ENCODE data around the gene MAP1LC3B2.

Gene MAP1LC3B2

GRCh38 chr12:116537101-116537904 lies 21.9 kb upstream of the MAP1LC3B2 start:
- no peak for DNase-seq (ENCODE audit: low read depth)

DNA sequence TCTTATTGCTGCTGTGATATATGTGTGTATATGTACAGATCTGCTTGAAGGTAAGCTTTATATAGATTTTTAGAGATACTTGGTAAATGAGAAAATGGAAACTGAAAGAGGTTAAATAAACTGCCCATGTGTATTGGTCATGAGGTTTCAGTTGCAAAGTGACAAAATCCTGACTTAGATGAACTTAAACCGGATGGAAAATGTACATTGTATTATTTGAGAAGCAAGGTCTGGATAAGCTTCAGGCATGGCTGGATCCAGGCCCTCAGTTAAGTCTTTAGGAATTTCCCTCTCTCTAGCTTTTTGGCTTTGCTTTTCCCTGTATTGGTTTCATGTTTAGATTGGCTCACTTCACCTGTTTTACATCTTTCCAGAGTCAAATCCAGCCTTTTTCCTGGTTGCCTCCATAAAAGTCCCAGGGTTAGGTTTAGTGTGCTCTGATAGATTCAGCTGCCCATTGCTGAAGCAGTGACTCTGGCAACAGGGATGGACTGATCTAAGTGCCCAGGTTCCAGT lies 21.0 kb upstream of the MAP1LC3B2 start:
- DNase-seq (ENCODE audit: low read depth), result no peak

DNA sequence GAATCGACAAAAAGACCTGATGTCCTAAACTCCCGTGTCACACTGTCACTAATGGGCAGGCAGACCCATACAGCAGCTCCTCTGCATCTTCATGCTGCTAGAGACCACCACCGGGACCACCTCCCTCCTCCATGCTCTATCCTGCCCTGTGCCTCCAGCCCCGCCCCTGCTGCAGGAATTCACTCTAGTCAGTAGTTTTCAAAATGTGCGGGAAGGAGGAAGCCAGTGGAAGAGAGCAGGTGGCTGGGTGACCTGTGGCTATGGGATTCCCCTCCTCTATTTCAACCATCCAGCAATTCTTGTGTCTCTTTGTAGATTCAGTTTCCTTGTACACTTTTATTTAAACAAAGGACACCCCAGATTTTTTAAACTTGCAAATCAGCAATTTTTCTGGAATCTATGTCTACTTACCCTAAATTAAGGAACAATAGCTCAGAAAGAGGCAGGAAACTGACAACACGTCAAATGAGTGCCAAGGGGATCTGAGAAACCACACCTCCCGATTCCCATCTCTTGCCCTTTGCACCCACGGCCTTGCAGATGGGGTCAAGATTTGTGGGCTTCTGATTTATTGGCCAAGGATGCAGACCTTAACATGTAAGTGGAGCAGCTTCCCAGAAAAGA lies 20.4 kb upstream of the MAP1LC3B2 start:
- no peak for DNase-seq (ENCODE audit: low read depth)

GRCh38 chr12:116539361-116539771 lies 19.8 kb upstream of the MAP1LC3B2 start:
- peak; percentile 33 for DNase-seq (ENCODE audit: low read depth)

DNA sequence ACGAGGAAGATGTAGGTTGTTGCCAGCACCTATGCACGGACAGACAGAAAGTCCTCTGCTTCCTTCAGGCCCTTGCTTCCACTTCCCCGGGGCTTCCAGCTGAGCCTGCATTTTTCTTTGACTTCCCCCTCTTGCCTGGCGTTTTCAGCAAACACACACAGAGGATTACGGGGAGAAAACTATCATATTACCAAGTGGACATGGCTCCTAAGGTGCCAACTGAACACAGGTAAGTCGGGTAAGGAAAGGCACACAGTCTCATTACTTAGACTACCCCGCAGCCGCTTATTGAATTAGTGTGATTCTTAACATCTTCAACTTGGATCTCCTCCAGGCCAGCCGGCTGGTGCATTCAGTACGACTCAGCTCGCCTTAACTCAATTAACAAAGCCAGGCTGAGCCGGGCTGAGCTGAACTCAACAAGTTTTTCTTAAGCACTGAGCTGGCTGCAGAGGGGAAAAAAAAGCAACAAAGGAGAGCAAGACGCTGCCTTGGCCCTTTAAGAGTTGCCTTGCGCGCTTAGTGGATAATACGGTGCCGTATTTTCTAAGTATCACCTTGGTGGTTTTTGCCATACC lies 19.2 kb upstream of the MAP1LC3B2 start:
- DNase-seq (ENCODE audit: low read depth), result peak; percentile 72

DNA sequence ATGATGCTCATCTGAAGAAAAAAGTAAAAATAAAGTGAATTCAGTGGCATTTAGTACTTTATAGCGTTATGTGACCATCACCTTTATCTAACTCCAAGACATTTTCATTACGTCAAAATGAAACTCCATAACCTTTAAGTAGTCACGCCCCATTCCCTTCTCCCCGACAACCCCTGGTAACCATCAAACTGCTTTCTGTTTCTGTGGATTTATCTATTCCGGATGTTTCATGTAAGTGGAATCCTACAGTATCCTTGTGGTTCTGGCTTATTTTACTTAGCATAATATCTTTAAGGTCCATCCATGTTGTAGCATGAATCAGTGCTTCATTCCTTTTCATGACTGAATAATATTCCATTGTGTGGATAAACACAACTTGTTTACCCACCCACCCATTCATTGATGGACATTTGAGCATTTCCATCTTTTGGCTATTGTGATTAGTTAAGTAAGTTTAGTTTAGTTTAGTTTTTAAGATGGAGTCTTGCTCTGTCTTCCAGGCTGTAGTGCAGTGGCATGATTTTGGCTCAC lies 18.5 kb upstream of the MAP1LC3B2 start:
- no peak for DNase-seq (ENCODE audit: low read depth)

DNA sequence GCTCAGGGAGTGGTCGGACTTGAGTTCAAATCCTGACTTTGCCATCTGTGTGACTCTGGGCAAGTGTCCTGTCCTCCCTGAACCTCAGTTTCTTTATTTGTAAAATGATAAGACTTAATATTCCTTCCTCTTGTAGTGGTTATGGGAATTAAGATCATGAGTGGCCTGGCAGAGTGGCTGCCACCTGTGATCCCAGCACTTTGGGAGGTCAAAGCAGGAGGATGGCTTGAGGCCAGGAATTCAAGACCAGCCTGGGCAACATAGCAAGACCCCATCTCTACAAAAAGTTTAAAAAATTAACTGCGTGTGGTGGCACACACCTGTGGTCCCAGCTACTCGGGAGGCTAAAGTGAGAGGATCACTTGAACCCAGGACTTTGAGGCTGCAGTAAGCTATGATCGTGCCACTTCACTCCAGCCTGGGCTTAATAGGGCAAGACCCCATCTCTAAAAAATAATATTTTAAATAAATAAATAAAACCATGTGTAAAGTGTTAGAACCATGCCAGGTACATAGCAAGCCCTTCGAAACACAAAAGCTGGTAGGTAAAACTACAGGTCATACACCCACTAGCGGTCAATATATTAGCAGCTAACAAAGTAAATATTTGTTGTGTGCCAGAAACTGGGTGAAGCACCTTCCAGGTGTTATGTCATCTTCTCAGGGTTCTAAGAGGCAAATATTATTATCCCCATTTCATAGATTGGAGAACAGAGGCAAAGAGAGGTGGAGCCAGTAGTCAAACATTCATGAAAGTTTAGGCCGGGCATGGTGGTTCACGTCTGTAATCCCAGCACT lies 17.4 kb upstream of the MAP1LC3B2 start:
- DNase-seq (ENCODE audit: low read depth), result no peak

GRCh38 chr12:116542345-116542956 lies 16.7 kb upstream of the MAP1LC3B2 start:
- no peak for DNase-seq (ENCODE audit: low read depth)

GRCh38 chr12:116544656-116545055 lies 14.5 kb upstream of the MAP1LC3B2 start:
- no peak for DNase-seq (ENCODE audit: low read depth)

- DNase-seq (ENCODE audit: low read depth), result no peak
Measured at GRCh38 chr12:116545144-116545543, 14.0 kb upstream of the MAP1LC3B2 start.

- DNase-seq (ENCODE audit: low read depth), result no peak
Measured at GRCh38 chr12:116545936-116546335, 13.2 kb upstream of the MAP1LC3B2 start.

DNA sequence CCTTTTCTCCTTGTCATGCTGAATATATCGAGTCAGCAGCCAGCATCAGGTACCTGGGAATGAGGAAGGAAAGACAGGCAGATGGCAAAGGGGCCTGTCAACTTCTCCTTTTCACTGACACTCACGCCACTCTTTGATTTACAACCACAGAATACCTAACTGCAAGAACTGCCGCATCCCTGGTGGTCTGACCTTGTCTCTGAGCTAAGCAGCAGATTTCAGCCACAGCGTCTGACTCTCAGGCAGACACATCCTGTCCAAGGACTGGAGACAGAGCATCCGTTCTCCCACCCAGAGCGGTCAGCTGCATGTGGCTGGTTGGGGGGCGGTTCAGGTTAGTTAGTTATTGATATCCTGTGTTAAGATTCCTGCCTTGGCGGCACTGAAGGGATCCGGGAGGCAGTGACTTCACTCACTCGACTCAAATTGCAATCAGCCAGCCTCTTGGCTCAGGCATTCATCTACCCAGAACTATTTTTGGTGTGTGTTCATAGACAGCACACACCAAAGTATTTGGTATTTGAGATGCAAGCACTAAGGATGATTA lies 11.2 kb upstream of the MAP1LC3B2 start:
- DNase-seq (ENCODE audit: low read depth), result peak; percentile 61

DNA sequence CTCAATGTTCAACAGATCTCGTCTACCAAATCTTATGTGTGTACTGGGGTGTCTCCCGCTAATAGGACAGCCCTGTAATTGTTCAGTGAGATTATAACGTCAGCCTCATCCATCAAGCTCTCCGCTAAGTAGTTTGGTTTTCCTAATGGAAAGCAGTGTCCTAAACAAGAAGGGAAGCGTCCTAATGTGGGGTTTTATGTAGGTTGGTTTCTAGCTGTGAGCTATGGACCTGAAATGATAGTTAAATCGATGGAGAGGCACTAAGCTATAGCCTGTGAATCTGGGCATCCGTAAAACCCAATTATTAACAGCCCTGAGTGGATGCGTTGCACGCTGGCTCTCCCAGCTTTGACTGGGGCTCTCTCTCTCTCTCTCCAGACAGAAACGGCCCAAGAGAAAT lies 9.2 kb upstream of the MAP1LC3B2 start:
- no peak for DNase-seq (ENCODE audit: low read depth)

- no peak for DNase-seq (ENCODE audit: low read depth)
Measured at GRCh38 chr12:116551151-116551550, 8.0 kb upstream of the MAP1LC3B2 start.

DNA sequence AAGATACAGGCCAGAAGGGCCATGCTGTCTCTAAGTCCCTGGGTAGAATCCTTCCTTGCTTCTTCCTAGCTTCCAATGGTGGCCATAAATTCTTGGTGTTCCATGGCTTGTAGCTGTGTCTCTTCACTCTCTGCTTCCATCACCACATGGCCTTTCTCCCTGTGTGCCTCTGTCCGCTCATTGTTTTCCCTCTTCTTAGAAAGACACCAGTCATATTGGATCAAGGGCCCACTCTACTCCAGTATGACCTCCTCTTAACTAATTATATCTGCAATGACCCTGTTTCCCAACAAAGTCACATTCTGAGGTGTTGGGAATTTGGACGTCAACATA lies 7.6 kb upstream of the MAP1LC3B2 start:
- no peak for DNase-seq (ENCODE audit: low read depth)

GRCh38 chr12:116551952-116552772 lies 7.0 kb upstream of the MAP1LC3B2 start:
- DNase-seq (ENCODE audit: low read depth), result peak; percentile 84

DNA sequence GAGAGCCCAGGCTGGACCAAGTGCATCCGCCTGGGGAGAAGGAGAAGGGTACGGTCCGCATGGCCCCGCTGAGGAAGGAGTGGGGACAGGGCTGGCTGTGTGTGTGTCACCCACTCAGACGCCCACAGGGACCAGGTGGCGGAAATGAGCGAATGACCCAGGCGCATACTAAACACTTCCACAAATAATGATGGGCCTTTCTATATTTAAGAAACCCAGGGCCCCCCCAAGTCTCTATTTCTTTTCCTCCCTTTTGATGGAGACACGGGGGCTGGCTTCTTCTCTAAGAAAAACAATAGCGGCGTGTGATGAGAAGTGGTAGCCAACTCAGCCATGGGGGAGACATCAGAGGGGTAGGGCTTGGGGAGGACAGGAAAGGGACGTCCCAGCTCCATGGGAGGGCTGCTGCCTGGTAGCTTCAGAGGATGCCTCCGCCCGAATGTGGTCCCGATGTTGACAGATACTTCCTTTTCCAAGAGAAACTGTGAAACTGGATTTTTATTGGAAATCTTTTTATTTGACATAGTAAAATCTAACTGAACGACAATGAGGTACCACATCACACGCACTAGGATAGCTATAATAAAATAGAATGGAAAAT lies 6.3 kb upstream of the MAP1LC3B2 start:
- no peak for DNase-seq (ENCODE audit: low read depth)

- no peak for DNase-seq (ENCODE audit: low read depth)
Measured at GRCh38 chr12:116556356-116556952, 2.7 kb upstream of the MAP1LC3B2 start.

DNA sequence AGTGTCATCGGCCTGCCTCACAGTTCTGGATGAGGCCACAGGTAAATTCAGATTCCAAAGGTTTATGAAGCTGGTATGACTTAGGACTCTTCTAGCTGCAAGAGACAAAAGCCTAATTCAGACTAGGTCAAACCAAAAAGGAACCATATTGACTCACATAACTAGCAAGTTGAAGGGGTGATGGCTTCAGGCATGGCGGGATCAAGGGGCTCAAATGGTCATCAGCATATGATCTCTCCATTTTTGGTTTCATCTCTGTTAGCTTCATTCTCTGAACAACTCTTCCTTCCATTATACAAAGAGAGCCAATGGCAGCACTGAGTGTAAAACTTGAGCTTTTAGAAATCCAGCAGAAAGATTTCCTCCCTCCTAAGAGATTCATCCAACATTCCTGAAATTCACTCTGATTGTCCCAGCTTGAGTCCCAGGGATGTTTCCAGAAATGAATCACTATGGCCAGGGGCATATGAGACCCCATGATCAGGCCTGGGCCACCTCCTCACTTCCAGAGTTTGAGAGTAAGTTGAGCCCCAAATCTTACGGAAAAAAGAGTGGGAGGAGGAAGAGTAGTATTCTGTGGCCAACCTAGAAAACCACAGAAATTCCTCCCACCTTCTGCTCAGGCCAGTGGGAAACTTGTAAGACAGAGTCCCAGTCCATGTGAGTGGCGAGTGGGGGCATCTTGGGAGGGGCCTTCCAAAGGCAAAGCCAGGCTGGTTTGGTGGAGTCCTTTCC lies 2.0 kb upstream of the MAP1LC3B2 start:
- DNase-seq (ENCODE audit: low read depth), result peak; percentile 34
